GM12872 (cell line): ENCODE data around the gene COQ8A.

Experiments
- TF ChIP-seq, protein P1 (sequence below): IDR thresholded peaks from 3 replicates; pipeline ENCODE4 v1.5.1; 2011; ENCODE audit warnings: low read depth, mild to moderate bottlenecking, low read length, moderate library complexity; ENCODE audit not compliant: insufficient read depth

Gene COQ8A

DNA sequence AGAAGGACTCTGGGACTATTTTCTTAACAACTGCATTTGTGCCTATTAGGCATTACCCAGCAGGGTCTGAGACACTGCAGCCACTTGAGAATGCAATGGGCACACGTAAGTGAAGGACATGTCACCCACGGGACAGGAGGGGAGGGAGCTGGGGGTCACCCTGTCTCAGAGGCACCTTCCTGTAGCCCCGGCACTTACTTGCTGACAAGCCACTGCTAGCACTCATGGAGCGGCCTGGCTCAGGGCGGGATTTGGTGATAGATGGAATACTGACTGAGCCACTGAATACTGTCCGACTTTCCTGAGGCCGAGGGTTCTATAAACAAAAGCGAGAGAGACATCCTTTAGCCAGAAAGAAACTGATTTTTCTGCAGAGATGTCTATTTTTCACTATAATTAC, 64.7 kb downstream of the COQ8A start:
- TF ChIP-seq, protein P1, sequence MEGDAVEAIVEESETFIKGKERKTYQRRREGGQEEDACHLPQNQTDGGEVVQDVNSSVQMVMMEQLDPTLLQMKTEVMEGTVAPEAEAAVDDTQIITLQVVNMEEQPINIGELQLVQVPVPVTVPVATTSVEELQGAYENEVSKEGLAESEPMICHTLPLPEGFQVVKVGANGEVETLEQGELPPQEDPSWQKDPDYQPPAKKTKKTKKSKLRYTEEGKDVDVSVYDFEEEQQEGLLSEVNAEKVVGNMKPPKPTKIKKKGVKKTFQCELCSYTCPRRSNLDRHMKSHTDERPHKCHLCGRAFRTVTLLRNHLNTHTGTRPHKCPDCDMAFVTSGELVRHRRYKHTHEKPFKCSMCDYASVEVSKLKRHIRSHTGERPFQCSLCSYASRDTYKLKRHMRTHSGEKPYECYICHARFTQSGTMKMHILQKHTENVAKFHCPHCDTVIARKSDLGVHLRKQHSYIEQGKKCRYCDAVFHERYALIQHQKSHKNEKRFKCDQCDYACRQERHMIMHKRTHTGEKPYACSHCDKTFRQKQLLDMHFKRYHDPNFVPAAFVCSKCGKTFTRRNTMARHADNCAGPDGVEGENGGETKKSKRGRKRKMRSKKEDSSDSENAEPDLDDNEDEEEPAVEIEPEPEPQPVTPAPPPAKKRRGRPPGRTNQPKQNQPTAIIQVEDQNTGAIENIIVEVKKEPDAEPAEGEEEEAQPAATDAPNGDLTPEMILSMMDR, result no peak

DNA sequence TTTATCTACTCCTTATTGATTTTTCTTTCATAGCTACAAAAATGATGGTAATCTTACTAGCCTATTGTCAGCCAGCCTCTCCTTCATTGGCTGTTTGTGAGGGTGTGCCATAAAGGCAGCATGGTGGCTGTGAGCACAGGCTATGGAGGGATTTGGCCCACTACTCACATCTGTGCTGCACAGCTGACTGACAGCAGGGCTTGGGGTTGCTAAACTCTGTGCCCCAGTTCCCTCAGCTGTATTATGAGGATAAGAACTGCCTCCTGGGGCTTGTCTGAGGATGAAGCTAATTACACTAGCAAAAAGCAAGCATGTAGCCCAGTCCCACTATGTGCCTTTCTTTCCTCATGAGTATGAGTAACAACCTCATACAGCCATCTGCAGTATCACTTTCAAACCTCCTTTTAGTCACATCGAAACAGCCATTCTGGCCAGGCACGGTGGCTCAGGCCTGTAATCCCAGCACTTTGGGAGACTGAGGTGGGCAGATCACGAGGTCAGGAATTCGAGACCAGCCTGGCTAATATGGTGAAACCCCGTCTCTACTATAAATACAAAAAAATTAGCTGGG, 66.2 kb downstream of the COQ8A start:
- TF ChIP-seq, protein P1, result no peak

DNA sequence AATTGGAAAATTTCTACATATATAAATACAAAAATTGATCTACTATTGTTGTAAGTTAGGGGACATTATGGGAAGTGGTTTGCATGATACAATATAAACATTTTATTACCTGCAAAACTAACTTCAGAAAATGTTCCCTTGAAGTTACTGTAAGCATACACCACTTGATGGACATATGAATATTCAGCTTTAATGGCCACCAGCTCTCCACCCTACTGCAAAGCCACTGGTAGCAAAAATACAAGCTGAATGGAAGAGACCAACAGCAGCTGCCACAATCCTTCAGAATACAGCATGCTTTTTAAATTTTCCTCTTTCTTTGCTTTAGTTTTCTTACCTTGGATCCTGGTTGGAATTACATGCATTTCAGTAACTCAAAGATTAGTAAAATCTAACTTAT, 69.8 kb downstream of the COQ8A start:
- TF ChIP-seq, protein P1, result no peak

DNA sequence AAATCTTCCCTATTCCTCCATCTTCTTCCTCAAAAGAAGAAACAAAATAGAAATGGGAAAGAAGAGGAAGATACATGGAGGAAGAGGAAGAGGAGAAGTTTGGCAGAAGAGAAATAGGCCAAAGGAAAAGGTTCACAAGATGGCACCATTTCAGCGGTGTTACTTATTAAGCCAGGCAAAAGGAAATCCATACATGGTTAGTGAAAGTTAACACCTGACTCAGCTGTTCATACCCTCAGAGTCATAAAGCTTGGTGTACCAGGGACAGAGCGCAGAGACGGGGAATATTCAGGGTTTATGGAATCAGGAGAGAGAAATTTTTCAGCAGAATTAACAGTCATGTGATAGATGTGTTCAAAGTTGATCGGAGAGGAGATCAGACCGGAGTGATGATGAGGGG, 70.6 kb downstream of the COQ8A start:
- TF ChIP-seq, protein P1, result no peak

DNA sequence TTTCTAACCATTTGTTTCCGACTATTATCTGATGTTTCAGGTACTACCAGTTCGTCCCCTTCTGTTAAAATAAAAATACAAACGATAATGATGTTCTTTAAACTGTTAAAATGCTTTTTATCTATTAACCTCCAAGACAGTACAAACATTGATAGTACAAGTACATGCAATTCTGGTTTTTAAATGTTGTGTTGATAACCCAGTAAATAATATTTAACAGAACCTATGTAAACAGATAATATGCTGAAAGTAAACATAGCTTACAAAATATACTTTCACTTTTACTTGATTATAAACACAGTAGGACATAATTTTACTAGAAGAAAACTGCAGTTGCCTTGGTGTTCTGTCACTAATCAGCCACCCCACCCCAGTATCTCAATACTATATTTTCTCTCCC, 76.9 kb downstream of the COQ8A start:
- TF ChIP-seq, protein P1, result no peak

DNA sequence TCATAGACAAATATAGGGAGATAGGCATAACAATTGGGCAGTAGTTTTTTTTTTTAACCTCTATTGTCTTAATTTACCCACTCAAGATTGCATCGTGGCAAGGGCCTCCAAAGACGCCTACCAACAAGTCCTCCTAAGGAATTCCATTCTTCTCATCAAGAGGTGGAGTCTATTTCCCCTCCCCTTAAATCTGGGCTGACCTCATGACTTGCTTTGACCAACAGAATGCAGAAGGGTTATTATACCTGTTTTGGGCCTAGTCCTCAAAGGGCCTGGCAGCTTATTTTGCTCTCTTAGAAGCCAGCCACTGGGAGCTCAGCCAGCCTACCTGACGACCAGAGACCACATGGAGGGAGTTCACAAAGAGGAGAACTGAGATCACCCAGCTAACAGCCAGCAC, 92.3 kb downstream of the COQ8A start:
- TF ChIP-seq, protein P1, result no peak

DNA sequence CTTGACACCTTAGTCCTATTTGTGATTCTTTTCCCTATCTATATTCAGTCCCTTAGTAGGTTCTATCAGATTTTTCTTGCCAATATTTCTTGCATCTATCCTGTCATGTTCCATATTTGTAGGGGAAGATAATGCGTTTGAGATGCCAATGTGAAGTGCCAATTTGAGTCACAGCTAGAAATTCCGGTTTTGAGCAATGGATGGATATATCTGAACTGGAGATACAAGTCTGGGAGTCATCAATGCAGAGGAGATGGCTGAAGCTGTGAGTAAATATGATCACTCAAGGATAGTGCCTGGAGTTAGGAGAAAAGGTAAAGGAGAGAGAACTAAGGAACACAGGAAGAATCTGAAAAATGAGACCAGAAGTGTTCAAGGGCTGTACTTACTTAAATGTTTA, 93.8 kb downstream of the COQ8A start:
- TF ChIP-seq, protein P1, result no peak
